ENCODE results near the gene DCAF8L2.

GRCh38 chrX:27656581-27656980 is 66.4 kb downstream of the DCAF8L2 start:
- TF ChIP-seq ARNT (IDR thresholded peaks at IDR 0.05) (no peak), SP1 (IDR thresholded peaks at IDR 0.05) (no peak), BHLHE40 (IDR thresholded peaks at IDR 0.05; ENCODE audit: borderline replicate concordance) (no peak), L3MBTL2 (conservative IDR thresholded peaks at IDR 0.05) (no peak), PKNOX1 (IDR thresholded peaks at IDR 0.05) (no peak), LEF1 (IDR thresholded peaks at IDR 0.05; ENCODE audit: borderline replicate concordance) (no peak), TARDBP (IDR thresholded peaks at IDR 0.05) (no peak), FOXK2 (IDR thresholded peaks at IDR 0.05) (no peak), CTBP1 (IDR thresholded peaks at IDR 0.05; ENCODE audit: borderline replicate concordance) (no peak), NFRKB (IDR thresholded peaks at IDR 0.05) (no peak), FOXA1 (IDR thresholded peaks at IDR 0.05) (no peak), SUZ12 (IDR thresholded peaks at IDR 0.05) (no peak)

Data from HEK293T (cell line).